Activated T-cell treated with anti-CD3 and anti-CD28 coated beads for 4 hours (primary cell): ENCODE measurements around the gene POU2AF1.
"Not testable (repeated sequence)": the region's sequence is repeated elsewhere in the genome, so short reads cannot be mapped to it uniquely, and the experiment has no call there.

Experiments
- DNase-seq: peaks from one replicate; pipeline ENCODE4 v3.0.0-alpha.2; 2020

The POU2AF1 gene

DNA sequence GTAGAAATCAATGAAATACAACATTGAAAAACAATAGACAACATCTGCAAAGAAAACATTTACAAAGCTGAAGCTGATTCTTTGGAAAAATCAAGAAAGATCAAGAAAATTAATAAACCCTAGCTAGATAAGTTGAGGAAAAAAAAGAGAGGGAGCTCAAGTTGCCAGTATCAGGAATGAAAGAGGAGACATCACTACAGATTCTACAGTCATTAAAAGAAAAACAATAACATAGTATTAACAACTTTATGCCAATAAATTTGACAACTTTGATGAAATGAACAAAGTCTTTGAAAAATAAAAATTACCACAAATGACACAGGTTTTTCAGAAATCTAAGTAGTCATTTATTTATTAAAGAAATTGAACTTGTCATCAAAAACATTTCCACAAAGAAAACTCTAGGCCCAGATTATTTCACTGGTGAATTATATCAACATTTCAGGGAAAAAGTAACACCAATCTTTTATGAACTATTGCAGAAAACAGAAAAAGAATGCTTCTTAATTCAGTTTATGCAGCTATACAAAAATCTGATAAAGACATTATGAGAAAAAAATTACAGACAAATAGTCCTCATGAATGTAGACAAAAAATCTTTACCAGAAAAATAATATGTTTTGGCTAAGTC lies 39.2 kb downstream of the POU2AF1 start:
- no peak for DNase-seq

DNA sequence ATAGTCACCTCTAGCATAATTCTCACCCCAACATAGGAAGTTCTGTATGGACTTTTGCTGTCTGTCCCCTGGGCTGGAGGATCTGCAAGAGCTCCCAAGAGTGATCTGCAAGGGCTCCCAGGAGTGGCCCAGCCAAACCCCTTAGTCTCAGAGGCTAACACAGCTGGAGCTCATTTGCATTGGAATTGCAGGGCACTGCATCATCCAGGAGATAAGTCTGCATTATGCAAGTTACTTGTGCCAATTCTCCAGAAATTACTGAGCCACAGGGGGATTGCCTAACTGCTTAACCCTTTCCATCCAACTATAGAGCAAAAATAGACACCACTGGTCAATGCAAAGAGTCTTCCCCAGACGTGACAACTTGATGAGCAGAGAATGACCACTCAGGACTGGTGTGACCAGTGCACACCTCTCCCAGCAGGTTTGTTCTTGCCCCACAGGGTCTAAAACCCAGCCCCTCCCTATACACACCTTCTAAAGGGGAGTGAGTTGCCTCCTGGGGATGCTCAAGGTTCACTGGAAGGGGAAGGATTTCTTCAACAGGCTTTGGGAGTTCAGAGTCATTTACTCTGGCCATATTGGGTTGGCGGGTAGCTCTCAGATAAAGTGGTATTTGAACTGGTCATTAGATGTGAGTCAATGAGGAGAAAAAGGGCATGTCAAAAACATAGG lies 42.4 kb downstream of the POU2AF1 start:
- DNase-seq, result no peak

DNA sequence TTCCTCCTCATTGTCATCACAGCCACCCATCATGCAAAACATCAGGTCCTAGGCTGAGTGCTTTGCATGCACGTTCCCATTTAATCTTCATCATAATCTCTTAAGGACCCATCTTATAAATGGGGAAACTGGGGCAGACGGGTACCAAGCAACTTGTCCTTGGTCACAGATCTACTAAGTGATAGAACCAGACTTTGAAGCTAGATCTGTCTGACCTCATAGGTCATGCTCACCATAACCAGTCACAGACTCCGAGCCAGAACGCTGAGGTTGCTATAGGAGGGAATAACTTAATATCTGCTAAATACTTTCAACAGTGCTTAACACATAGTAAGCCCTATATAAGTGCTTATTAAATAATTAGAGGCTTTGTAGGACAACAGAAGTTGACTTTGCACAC lies 43.0 kb downstream of the POU2AF1 start:
- no peak for DNase-seq

DNA sequence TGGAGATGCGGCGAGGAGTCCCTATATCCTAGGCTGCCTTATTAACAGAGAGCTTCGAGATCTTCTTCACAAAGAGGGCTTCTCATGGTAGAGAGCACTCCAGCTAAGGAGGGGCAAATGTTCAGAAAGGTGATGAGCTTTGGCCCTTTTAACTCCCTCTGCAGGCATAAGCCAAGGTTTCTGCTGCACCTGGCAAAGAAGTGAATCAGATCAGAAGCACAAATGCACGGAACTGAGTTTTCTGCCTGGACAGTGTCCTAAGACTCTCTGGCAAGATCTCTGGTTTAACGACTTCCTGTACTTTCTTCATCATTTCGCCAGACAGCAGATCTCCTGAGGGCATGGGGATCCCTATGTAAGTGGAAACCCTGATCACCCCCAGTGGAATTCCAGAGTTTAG lies 43.5 kb downstream of the POU2AF1 start:
- no peak for DNase-seq

DNA sequence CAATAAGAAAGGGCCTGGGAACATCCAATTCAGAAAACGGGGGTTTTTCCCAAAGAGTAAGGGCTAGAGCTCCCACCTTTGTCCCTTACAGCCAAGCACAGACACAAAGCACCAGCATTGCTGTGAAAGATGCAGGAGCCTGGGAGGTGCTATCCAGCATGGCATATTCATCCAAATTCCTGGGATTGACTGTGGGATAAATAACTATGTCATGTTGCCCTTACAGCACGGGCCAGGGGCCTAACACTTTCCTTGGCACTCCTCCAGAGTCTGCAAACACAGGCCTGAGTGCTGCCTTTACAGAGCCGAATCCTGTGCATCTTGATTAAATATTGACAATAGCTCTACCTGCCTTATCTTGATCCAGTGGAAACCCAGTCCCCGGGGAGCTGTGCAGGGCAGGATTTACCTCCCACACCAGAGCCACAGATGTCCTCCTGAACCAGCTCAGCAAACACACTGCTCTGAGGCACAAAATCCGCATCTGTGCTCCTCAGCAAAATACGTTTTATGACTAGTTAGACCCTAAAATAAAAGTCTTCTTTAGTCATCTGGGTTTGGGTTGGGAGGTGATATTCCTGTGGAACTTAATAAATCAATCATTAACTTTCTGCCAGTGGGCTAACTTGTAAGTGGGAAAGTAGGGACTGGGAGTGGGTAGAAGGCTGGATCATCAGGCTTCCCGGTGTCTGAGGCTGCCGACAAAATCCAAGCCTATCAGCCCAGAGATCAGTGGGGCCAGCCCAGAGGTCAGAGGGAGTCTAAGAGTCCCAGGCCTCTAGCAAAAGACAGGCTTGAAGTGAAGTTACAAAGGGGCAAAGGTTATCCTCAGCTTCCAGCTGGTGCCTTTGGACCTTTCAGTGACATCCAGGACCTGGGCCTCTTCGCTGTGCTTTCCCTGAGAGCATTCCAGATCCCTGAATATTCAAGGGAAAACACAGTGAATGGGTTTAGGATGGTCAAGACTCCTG lies 44.3 kb downstream of the POU2AF1 start:
- no peak for DNase-seq

DNA sequence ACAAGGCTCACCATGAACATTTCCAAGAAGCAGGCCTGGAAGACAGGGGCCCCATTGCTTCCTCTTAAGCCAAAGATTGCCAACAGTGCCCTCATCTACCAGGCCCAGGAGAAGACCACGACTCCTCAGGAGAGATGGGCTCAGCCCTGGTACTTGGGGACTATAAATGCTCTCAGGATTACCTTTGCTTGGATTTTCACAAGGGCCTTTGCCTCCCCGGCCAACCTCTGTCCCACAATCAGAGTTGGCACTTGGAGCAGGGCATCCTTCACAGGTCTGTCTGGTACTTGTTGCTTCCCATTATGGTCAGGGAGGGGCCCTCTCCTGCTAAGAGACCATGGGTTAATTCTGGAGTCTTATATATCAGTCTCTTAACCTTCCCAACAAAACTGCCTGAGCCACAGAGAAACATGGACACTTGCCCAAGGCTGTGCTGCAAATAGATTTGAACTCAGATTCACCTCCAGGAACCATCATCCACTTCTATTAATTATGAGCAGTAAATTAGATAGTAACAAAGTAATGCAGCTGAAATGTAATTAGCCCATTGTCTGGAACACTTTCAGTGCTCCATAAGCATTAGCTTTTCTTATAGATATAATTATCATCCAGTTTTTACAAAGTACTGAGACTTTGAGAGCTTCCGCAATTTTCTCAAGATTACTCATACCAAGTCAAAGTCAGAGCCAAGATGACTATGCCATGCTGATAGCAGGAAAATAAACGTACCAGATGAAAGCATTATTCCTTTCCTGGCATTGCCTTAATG lies 47.2 kb downstream of the POU2AF1 start:
- no peak for DNase-seq

DNA sequence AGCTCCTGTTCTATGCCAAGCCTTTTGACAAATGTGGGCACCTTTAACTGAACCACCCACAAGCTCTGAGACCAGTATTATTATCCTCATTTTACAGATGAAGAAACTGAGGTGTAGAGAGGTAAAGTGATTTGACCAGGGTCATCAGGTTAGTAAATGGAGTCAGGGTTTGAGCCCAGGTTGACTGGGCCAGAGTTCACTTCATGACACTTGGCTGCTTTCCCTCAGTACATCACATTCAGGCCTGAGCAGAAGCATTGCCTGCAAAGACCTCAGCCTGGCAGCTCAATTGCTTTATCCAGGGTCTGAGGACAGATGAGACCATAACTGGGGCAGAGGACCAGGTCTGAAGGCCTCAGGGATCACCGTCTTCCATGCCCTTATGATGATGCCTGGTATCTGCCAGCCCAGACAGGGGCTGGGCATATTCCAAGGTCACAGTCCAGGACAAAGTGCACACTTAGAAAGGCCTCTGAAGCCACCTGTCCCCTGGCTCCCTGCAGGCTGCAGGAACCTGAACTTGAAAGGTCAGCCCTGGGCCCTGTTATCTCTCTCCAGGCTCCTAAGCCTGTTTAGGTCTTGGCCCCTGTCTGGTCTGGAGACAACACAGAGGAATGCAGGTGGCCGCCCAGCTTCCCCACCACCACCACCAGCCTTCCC lies 48.7 kb downstream of the POU2AF1 start:
- DNase-seq, result no peak

DNA sequence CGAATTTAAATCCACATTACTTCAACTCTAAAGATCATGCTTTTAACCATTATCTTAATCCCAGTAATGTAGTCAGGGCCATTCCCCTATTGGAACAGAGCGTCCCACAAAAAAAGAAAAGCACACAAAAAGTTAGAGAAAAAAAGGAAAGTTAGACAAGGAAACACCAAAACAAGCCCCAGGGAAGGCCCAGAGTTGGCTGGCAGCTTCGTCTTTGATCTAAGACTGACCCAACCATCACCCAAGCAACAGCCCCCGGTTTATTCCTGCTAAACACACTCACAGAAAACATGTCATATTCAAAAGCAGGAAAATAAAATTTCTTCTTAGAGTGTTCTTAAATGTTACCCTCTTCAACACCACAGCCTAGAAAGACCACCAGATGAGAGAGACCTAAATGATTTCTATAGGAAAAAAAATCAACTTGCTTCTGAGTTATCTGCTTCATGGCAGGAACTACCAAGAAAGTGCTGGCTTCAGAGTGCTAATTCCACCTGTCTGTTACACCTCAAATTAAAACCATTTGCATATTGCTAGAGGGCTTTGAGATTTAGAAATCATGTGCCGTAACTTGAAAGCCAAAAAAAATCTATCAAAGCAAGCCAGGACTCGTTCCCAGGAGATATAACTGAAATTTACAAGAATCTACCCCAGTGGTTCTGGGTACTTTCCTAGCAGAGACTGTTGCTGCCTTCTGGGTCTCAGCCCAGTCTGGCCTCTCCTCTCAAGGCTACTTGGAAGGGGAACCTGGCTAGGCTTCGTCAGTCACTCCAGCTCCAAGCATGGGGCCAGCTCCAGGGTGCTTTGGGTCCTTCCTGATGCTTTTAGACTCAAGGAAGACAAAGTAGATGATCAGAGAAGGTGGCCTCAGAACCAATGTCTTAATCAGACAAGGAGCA lies 49.5 kb downstream of the POU2AF1 start:
- DNase-seq, result no peak

DNA sequence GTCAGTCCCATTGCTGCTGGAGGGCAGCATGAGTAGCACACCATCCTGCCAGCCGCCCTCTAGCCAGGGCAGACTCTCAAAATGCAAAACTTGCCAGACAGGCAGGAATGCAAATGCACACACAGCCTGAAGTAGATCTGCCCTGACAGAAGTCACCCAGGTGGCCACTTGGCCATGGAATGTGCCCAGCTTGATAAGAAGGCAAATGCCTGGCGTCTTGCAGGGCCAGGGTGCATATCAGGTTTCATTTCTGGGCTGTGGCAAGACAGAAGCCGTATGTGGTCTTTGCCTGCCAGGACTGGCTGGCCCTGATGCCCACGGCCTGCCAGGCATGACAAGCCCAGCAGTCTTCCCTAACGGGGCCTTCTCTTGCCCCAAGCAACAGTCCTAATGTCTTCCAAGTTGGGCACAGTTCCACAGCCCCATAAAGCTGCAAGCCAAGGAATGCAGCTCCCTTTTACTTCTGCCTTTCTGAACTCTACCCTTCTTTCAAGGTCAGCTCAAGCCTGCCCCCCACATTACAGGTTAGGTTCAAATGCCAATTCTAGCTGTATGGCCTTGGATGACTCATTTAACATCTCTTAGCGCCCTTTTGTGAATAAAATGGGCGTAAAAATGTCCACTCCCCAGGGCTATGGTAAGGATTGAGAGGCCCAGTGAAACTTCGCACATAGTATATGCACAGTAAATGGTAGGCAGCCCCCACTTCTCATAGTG lies 51.0 kb downstream of the POU2AF1 start:
- DNase-seq, result no peak

DNA sequence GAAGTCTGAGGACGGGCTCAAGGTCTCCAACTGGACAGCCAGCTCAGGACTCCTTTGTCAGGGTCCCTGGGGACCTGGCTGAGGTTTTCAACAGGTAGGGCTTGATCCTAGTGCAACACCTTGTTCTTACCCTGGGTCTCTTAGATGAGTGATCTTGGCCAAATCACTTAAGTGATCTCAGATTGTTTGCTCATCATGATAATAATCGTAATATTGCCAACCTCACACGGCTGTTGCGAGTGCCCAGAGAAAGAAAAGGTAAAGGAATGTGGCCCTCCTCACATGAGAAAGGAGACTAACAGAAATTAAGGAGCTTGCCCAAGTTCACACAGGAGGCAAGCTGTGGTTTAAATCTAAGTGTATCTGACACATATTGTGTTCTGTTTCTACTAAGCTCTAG lies 52.3 kb downstream of the POU2AF1 start:
- no peak for DNase-seq

DNA sequence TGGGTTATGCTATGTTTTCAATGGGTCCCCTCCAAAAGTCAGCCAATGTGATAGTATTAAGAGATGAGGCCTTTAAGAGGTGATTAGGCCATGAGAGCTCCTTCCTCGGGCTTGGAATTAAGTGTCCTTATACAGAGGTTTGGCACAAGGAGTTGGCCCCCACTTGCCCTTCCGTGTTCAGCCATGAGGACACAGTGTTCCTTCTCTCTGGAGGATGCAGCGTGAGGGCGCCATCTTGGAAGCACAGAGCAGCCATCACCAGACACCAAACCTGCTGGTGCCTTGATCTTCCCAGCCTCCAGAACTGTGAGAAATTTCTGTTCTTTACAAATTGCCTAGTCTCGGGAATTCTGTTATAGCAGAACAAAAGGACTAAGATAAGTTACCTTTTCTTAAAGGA lies 53.8 kb downstream of the POU2AF1 start:
- DNase-seq, result no peak

DNA sequence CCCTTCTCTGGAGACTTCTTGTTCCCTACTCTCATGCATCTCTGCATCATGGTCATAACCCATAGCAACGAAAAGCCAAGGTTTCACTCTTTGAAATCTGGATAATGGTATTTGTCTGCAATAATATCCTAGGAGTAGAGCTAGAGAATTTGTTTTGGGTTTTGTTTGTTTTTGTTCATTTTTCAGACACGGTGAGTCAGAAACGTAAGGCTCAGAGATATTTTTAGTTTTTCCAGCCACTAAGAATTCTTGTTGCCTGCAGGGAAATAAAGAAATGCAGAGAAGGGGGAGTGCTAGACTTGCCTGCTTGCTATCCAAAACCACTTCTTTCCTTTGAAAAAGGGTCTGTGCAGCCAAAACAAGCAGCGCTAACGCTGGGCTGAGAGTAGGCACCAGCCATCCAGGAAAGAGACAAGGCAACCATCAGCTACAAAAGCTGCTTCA lies 54.8 kb downstream of the POU2AF1 start:
- no peak for DNase-seq

DNA sequence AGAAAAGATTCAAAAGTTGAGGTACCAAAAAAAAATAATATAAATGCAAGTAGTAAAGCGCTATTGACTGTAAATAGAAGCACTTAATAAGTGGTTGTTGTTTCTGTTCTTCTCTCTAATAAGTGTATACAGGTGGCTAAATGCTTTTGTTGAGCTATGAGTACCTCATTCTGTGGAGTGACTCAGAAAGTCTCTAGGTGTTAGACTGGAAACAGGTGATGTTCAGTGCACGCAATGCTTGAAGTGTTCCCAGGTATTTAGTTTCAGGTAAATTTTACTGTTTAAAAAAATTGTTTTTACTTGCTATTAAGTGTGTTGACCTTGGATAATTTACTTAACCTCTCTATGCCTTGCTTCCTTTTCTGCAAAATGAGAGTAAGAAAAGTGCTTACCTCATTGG lies 56.5 kb downstream of the POU2AF1 start:
- no peak for DNase-seq

DNA sequence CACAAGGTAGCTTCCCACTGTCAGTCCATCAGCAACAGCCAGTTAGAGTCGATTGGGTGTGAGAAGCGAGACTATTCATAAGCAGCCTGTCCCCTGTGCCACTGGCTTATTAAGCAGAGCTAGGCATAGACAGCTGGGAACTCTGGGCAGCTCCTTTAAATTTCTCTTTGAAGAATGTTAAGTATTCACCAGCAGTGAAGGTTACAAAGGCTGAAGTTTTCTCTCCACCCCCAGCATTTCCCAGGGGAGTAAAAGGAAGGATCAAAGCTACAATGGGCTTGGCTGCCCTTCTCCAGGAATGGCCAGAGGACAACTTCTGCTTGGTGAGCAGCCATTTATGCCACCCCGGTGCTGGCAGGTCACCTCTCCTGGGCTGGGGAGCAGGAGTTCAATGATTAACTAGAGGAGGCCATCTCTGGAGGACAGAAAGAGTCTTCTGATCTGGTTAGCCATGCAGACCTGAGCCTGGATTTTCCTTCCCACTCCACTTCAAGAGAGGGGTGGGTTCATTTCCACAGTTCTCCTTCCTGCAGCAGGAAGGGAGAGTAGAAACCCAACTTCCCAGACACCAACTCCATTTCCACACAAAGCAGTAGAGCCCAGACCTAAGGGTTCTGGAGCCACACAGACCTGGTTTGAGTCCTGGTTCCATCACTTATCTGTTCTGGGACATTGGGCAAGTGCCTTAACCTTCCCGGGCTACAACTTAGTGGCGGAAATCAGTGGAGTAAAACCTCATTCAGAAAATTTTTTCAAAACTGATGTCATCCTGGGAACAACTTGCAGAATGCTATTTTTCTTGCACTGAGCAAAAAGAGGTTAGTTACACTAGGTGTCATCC lies 58.1 kb downstream of the POU2AF1 start:
- DNase-seq, result no peak

DNA sequence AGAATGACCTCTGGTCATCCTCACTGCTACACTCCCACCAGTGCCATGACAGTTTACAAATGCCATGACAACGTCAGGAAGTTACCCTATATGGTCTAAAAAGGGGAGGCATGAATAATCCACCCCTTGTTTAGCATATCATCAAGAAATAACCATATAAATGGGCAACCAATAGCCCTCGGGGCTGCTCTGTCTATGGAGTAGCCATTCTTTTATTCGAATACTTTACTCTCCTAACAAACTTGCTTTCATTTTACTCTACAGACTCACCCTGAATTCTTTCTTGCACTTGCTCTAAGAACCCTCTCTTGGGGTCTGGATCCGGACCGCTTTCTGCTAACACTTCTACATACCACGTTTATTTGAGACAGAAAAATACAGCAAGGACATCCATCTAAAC lies 58.9 kb downstream of the POU2AF1 start:
- DNase-seq, result not testable (repeated sequence)

DNA sequence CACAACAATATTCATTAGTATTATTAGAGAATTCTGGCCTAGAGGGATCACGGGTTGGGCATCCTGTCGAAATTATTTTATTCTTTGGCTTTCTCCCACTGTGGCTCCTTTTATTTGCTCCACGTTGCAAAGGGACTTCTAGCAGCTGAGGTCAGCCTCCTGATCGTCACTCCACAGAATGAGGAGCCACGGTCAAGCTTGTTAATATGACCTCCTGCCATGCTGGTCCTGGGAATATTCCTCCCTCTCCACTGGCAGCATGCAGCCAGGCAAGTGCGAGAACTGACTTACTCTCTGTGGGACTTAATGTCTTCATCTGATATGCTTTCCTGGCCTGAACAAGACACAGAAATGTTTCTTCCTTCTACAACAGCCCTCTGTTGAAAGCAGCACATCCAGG lies 59.8 kb downstream of the POU2AF1 start:
- DNase-seq, result no peak

DNA sequence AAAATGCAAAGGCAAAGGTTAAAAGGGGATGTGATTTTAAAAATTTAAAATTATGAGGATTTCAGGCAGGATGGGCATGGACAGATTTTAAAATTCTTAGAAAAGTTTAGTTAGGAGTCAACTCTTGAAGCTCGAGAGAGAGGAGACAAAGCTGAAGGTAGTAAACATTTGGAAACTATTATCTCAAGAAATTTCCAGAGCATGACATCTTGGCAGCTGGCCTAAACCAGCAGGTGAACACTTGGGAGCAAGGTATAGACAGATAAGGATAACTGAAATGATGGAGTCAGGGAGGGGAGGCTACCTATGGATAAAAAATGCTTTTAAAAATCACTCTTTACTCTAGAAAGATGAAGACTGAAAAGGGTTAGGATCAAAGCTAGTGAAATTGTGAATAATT lies 67.0 kb downstream of the POU2AF1 start:
- no peak for DNase-seq

DNA sequence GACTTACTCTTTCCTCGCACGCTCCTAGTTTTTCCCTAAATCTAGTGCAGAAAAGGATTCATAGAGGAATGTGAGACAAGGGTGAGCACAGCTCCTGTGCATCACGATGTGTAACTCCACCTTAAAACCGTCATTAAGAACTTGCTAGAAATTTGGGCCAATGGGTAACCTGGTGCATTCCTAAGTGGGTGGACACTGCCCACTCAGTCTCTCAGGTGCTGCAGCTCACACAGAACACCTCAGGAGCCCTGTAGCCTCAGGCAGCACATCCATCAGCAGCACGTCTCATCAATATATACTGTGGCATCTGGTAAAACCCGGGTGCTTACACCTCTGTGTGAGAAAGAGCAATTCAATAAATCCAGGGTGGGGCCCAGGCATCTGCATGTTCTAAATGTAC lies 68.4 kb downstream of the POU2AF1 start:
- no peak for DNase-seq

DNA sequence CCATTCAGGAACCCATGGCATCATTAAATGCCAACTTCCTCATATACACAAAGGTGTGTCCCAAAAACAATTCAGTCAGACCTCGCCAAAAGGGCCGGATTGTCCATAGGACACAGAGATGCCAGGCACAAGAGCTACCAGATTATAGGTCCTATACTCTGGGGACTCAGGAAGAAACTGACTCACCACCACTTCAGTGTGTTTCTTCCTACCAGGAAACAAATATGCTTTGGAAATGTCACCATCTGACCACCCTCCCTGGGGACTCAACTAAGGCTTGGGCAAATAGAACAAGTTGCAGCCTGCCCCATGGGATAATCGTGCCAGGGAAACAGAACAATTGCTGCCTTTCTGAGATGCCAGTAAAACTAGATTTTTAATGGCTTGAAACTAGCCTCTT lies 69.0 kb downstream of the POU2AF1 start:
- no peak for DNase-seq
